Measurements from ENCODE around the gene AMD1. TPM values are rescaled to one million over a fixed set of nuclear protein-coding genes. Genes with fewer than 3 reads are reported as not detected.

Gene AMD1
- total RNA-seq, 1 experiment from 2014 or later: 87.6 TPM

DNA sequence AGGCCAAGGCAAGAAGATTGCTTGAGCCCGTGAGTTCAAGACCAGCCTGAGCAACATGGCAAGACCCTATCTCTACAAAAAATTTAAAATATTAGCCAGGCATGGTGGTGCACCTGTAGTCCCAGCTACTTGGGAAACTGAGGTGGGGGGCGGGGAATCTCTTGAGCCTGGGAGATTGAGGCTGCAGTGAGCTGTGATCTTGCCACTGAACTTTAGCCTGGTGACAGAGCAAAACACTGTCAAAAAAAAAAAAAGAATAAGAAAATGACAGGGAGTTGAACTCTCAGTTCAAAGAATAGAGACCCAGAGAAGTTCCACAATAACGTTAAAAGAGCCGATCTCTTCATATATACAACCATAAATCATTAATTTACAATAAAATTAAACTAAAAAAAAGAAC is 24.8 kb upstream of the AMD1 start:
- intact Hi-C loops (cut with micrococcal nuclease; ENCODE audit: unreplicated experiment): no loop called here
- H3K27ac ChIP-seq (ENCODE audit: low read depth, low read length, poor library complexity, severe bottlenecking): no peak overlapping the region
- no peak overlapping the region for H3K4me3 ChIP-seq (ENCODE audit: low read depth, low read length, poor library complexity, severe bottlenecking)
- no peak for TF ChIP-seq EZH2 (IDR thresholded peaks at IDR 0.05; ENCODE audit: borderline replicate concordance, low read depth, low read length, poor library complexity, severe bottlenecking)
- TF ChIP-seq, protein P1, sequence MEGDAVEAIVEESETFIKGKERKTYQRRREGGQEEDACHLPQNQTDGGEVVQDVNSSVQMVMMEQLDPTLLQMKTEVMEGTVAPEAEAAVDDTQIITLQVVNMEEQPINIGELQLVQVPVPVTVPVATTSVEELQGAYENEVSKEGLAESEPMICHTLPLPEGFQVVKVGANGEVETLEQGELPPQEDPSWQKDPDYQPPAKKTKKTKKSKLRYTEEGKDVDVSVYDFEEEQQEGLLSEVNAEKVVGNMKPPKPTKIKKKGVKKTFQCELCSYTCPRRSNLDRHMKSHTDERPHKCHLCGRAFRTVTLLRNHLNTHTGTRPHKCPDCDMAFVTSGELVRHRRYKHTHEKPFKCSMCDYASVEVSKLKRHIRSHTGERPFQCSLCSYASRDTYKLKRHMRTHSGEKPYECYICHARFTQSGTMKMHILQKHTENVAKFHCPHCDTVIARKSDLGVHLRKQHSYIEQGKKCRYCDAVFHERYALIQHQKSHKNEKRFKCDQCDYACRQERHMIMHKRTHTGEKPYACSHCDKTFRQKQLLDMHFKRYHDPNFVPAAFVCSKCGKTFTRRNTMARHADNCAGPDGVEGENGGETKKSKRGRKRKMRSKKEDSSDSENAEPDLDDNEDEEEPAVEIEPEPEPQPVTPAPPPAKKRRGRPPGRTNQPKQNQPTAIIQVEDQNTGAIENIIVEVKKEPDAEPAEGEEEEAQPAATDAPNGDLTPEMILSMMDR (conservative IDR thresholded peaks at IDR 0.05; ENCODE audit: low read depth, low read length): no peak
- CTCF ChIA-PET: no interaction called here
- no peaks in the 10 kb centered on the region for H3K4me1 ChIP-seq (ENCODE audit: insufficient read depth, low read length, poor library complexity, severe bottlenecking)
- no peaks in the 10 kb centered on the region for H3K27me3 ChIP-seq (replicated peaks; ENCODE audit: insufficient read depth, low read depth, low read length, poor library complexity)
- POLR2A ChIA-PET (ENCODE audit: low non-redundant PET): no interaction called here
- no peaks in the 10 kb centered on the region for H3K36me3 ChIP-seq (ENCODE audit: insufficient read depth, low read length, poor library complexity, severe bottlenecking)
- no peaks in the 10 kb centered on the region for H3K9me3 ChIP-seq (ENCODE audit: low read depth, low read length, poor library complexity, severe bottlenecking)
- no TSS peak for BruUV-seq (replicated peaks)
- no peak for DNase-seq (ENCODE audit: low spot score)

DNA sequence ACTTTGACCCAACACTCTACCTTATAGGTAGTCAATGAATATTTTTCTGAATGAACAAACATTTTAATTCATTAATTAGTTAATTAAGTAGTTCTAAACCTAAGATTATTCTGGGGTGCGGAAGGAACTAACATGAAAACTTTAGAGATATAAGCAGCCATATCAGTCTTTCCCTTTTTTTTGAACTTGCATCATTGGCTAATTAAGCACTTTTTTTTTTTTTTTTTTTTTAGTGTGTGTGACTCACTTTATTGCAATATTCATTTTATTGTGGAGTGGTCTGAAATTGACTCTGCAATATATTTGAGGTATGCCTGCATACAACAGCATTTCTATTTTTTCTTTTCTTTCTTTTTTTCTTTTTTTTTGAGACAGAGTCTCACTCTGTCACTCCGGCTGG is 21.8 kb upstream of the AMD1 start:
- POLR2A ChIA-PET (ENCODE audit: low non-redundant PET): no interaction called here
- no TSS peak for BruUV-seq (replicated peaks)

DNA sequence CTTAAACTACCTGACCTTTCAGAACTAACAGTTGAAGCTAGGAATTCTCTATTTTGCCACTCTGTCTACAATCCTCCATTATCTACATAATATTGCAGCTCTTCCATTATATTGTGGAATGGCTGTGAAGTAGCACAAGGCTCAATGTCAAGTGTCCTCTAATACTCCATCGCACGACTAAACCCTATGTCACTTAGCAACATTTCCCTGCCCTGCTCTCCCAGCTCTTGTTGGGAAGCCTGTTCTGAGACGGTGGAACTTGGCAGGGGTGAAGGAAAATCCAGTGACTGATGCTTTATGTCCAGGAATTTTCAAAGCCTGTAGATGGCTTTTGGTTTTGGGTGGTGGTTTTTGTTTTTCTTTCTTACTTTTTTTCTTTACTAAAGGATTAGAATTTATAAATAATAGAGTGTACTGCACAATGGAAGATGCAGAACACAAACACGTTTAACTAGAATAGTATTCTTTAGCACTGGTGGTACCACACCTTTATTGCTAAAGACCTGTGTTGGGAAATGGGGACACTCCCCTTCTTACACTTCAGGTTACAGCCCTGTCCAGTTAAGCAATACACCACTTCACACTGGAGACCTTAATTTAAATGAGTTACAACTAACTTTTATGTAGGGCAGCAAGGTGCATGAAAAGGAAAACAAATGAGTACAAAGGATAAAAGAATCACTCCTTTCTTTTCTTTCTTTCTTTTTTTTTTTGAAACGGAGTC is 20.7 kb upstream of the AMD1 start:
- no peaks in the 10 kb centered on the region for H3K36me3 ChIP-seq (ENCODE audit: insufficient read depth, low read length, poor library complexity, severe bottlenecking)
- H3K4me1 ChIP-seq (ENCODE audit: insufficient read depth, low read length, poor library complexity, severe bottlenecking): no peaks in the 10 kb centered on the region
- no peaks in the 10 kb centered on the region for H3K27me3 ChIP-seq (replicated peaks; ENCODE audit: insufficient read depth, low read depth, low read length, poor library complexity)
- H3K9me3 ChIP-seq (ENCODE audit: low read depth, low read length, poor library complexity, severe bottlenecking): no peaks in the 10 kb centered on the region
- H3K27ac ChIP-seq (ENCODE audit: low read depth, low read length, poor library complexity, severe bottlenecking): no peak overlapping the region
- no peak for DNase-seq (ENCODE audit: low spot score)
- no peak for TF ChIP-seq EZH2 (IDR thresholded peaks at IDR 0.05; ENCODE audit: borderline replicate concordance, low read depth, low read length, poor library complexity, severe bottlenecking)
- TF ChIP-seq, protein P1 (conservative IDR thresholded peaks at IDR 0.05; ENCODE audit: low read depth, low read length): no peak
- intact Hi-C loops (cut with micrococcal nuclease; ENCODE audit: unreplicated experiment): no loop called here
- ChIA-PET CTCF (no interaction called here), POLR2A (ENCODE audit: low non-redundant PET) (no interaction called here)
- H3K4me3 ChIP-seq (ENCODE audit: low read depth, low read length, poor library complexity, severe bottlenecking): no peak overlapping the region
- BruUV-seq (replicated peaks): no TSS peak

More for the DNA sequence above, 21.8 kb upstream of the AMD1 start:
- no peaks in the 10 kb centered on the region for H3K27me3 ChIP-seq (replicated peaks; ENCODE audit: insufficient read depth, low read depth, low read length, poor library complexity)
- DNase-seq (ENCODE audit: low spot score): no peak
- CTCF ChIA-PET: no interaction called here
- no peak for TF ChIP-seq EZH2 (IDR thresholded peaks at IDR 0.05; ENCODE audit: borderline replicate concordance, low read depth, low read length, poor library complexity, severe bottlenecking)
- TF ChIP-seq, protein P1 (conservative IDR thresholded peaks at IDR 0.05; ENCODE audit: low read depth, low read length): no peak
- no peak overlapping the region for H3K4me3 ChIP-seq (ENCODE audit: low read depth, low read length, poor library complexity, severe bottlenecking)
- no peaks in the 10 kb centered on the region for H3K9me3 ChIP-seq (ENCODE audit: low read depth, low read length, poor library complexity, severe bottlenecking)
- no peaks in the 10 kb centered on the region for H3K36me3 ChIP-seq (ENCODE audit: insufficient read depth, low read length, poor library complexity, severe bottlenecking)
- intact Hi-C loops (cut with micrococcal nuclease; ENCODE audit: unreplicated experiment): no loop called here
- no peak overlapping the region for H3K27ac ChIP-seq (ENCODE audit: low read depth, low read length, poor library complexity, severe bottlenecking)
- H3K4me1 ChIP-seq (ENCODE audit: insufficient read depth, low read length, poor library complexity, severe bottlenecking): no peaks in the 10 kb centered on the region
